ENCODE results near the gene DYNC2I2. TPM values are rescaled to one million over a fixed set of nuclear protein-coding genes. Genes with fewer than 3 reads are reported as not detected.

DYNC2I2 gene
- total RNA-seq, 4 donors from 2014 or later = 71.9 to 103 (median 95.8) TPM

DNA sequence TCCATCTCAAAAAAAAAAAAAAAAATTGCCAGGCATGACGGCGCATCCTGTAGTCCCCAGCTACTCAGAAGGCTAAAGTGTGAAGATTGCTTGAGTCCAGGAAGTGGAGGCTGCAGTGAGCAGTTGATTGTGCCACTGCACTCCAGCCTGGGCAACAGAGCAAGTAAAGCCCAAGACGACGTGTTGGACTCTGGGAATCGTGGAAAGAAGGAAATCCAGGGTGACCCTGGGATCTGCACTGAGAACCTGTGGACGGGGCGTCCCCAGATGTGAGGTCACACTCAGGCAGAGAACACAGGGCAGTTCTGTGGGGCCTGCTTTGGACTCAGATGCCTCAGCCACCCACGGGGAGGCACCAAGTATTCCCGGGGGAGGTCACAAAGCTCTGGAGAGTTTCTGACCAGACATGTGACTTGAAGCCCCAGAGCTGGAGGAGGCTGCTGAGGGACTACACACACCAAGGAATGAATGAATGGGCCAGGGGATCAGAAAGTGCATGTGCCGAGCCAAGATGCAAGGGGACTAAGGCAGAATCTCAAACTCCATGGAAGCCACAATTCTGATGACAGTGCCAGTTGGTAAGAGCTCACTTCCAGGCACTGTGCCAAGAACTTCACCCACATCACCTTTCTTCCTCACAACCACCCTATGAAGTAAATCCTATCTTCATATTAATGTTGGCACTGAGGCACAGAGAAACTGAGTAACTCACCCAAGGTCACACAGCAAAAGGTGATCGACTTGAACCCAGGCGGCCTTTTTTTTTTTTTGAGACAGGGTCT lies 12.9 kb downstream of the DYNC2I2 start:
- peaks cover 0 to 6% (median 0%) of the 10 kb centered on the region in 3 donors for H3K36me3 ChIP-seq
- H3K4me3 ChIP-seq = no peak overlapping the region
- DNase-seq = peak in 1 of 3 donors; percentile 45
- TF ChIP-seq, protein P1, sequence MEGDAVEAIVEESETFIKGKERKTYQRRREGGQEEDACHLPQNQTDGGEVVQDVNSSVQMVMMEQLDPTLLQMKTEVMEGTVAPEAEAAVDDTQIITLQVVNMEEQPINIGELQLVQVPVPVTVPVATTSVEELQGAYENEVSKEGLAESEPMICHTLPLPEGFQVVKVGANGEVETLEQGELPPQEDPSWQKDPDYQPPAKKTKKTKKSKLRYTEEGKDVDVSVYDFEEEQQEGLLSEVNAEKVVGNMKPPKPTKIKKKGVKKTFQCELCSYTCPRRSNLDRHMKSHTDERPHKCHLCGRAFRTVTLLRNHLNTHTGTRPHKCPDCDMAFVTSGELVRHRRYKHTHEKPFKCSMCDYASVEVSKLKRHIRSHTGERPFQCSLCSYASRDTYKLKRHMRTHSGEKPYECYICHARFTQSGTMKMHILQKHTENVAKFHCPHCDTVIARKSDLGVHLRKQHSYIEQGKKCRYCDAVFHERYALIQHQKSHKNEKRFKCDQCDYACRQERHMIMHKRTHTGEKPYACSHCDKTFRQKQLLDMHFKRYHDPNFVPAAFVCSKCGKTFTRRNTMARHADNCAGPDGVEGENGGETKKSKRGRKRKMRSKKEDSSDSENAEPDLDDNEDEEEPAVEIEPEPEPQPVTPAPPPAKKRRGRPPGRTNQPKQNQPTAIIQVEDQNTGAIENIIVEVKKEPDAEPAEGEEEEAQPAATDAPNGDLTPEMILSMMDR (IDR thresholded peaks at IDR 0.05) = no peak
- TF ChIP-seq POLR2A (IDR thresholded peaks at IDR 0.05) = no peak
- H3K27ac ChIP-seq = peak overlapping the region in 1 of 4 donors; percentile 31
- H3K27me3 ChIP-seq = no peaks in the 10 kb centered on the region
- H3K4me1 ChIP-seq = no peaks in the 10 kb centered on the region
- no peaks in the 10 kb centered on the region for H3K9me3 ChIP-seq

DNA sequence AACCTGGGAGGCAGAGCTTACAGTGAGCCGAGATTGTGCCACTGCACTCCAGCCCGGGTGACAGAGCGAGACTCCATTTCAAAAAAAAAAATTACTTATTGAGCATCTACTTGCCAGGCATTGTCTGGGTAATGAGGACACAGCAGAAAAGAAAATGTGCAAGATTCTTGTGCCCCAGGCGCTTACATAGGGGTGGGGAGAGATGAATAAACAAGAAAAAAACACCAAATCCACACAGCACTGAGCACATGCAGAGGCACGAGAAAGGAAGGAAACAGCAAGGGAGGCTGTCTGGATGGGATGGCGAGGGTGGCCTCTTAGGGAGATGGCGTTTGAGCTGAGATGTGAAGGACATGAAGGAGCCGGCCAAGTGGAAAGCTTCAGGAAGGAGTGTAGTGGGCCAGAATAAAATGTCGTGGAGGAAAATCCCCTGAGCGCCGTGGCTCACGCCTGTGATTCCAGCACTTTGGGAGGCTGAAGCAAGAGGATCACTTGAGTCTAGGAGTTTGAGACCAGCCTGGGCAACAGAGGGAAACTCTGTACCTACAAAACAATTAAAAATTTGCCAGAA lies 13.9 kb downstream of the DYNC2I2 start:
- H3K27ac ChIP-seq = peak overlapping the region in 1 of 4 donors; percentile 31
- peaks cover 0 to 6% (median 0%) of the 10 kb centered on the region in 3 donors for H3K36me3 ChIP-seq
- TF ChIP-seq POLR2A (IDR thresholded peaks at IDR 0.05) = no peak
- TF ChIP-seq, protein P1 (IDR thresholded peaks at IDR 0.05) = no peak
- H3K9me3 ChIP-seq = no peaks in the 10 kb centered on the region
- no peaks in the 10 kb centered on the region for H3K27me3 ChIP-seq
- no peak for DNase-seq
- H3K4me3 ChIP-seq = no peak overlapping the region
- no peaks in the 10 kb centered on the region for H3K4me1 ChIP-seq

DNA sequence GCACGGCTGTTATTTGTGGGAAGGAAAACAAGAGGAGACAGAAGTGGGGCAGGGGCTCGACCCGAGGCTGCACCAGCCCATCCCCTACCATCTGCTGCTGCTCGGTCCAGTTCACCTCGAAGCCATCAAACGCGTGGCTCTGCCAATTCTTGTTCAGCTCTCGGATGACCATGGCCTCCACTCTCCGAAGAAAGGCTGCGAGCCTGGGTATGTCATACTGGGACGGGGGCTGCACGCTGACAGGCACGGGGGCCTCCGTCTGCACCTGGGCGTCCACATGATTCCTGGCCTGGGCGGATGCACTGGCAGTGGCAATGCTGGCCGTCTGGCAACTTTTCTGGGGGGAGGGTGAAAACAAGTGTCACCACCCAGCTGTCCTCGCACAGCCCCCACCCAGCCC lies 16.0 kb downstream of the DYNC2I2 start:
- Histone ChIP-seq H3K27me3 (no peaks in the 10 kb centered on the region), H3K27ac (no peak overlapping the region), H3K4me1 (peaks cover 0 to 11% (median 0%) of the 10 kb centered on the region in 4 donors), H3K4me3 (no peak overlapping the region), H3K9me3 (no peaks in the 10 kb centered on the region), H3K36me3 (peaks cover 0 to 6% (median 0%) of the 10 kb centered on the region in 3 donors)
- no peak for DNase-seq
- TF ChIP-seq, protein P1 (IDR thresholded peaks at IDR 0.05) = no peak
- TF ChIP-seq POLR2A (IDR thresholded peaks at IDR 0.05) = no peak

DNA sequence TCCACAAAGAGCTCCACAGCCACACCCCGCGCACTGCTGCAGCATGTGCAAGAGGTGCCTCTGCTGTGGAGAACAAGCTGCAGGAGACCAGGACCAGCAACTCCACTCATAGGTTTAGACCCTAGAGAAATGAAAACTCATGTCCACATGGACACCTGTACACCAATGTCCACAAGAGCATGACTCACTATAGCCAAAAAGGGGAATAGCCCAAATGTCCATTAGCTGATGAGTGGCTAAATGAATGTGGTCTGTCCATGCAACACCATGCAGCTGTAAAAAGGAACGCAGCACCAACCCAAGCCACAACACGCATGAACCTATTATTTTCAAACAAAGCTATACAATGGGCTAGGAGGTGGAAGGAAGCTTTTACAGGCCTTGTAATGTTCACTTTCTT lies 18.1 kb downstream of the DYNC2I2 start:
- no peaks in the 10 kb centered on the region for H3K9me3 ChIP-seq
- peaks cover 0 to 14% (median 0%) of the 10 kb centered on the region in 3 donors for H3K36me3 ChIP-seq
- no peak overlapping the region for H3K27ac ChIP-seq
- DNase-seq = no peak
- peaks cover 0 to 28% (median 0%) of the 10 kb centered on the region in 4 donors for H3K4me1 ChIP-seq
- TF ChIP-seq POLR2A (IDR thresholded peaks at IDR 0.05) = no peak
- TF ChIP-seq, protein P1 (IDR thresholded peaks at IDR 0.05) = no peak
- no peaks in the 10 kb centered on the region for H3K27me3 ChIP-seq
- no peak overlapping the region for H3K4me3 ChIP-seq

DNA sequence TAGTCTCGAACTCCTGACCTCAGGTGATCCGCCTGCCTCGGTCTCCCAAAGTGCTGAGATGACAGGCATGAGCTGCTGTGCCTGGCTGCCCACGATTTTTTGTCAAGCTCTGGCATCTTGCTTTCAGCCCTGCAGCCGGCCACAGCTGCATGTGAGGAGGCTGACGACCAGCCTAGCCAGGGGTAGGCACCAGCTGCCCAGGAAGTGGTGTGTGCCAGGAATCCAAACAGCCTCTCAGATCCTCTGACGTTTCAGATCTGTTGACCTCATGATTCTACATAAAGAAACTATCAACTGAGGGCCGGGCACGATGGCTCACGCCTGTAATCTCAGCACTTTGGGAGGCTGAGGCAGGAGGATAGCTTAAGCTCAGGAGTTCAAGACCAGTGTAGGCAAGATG lies 19.0 kb downstream of the DYNC2I2 start:
- Histone ChIP-seq H3K9me3 (no peaks in the 10 kb centered on the region), H3K27ac (no peak overlapping the region), H3K36me3 (peaks cover 0 to 24% (median 0%) of the 10 kb centered on the region in 3 donors), H3K27me3 (no peaks in the 10 kb centered on the region), H3K4me1 (peaks cover 0 to 34% (median 0%) of the 10 kb centered on the region in 4 donors), H3K4me3 (no peak overlapping the region)
- no peak for DNase-seq
- no peak for TF ChIP-seq POLR2A (IDR thresholded peaks at IDR 0.05)
